MCF 10A (cell line): ENCODE results near the gene MAGI3. TPM values are rescaled to one million over a fixed set of nuclear protein-coding genes. Genes with fewer than 3 reads are reported as not detected.
A peak's percentile ranks its signal among the peaks of the same experiment; 100 is the strongest.
"Not testable (repeated sequence)": the region's sequence is repeated elsewhere in the genome, so short reads cannot be mapped to it uniquely, and the experiment has no call there.

Experiments used
- BruUV-seq: library from RNA; stranded (reverse); fragments of 400-500 nt; replicated peaks from 2 replicates; lab custom pipeline; 2021; lab: Mats Ljungman, UMichigan
- CTCF ChIA-PET: fragments of 300-600 bp; sonication (Branson Sonifier 250); formaldehyde crosslinking; extraction: SDS; loops from one replicate; lab custom pipeline; 2021; ENCODE audit warnings: antibody characterized with exemption, inconsistent platforms; lab: Yijun Ruan, JAX
- POLR2A ChIA-PET: fragments of 300-600, 350-650 bp; sonication (Branson Sonifier 250); formaldehyde crosslinking; extraction: SDS; loops from one replicate; lab custom pipeline; 2020; ENCODE audit warnings: antibody characterized with exemption, inconsistent platforms; lab: Yijun Ruan, JAX
- DNase-seq: peaks from one replicate; pipeline ENCODE4 v3.0.0-alpha.2; 2018; ENCODE audit not compliant: unreplicated experiment
- H3K27ac Mint-ChIP-seq: one replicate; pipeline ENCODE4 v1.8.0; 2022; ENCODE audit warnings: mild to moderate bottlenecking, low read depth, mixed read lengths; ENCODE audit not compliant: unreplicated experiment
- H3K27me3 Mint-ChIP-seq: one replicate; pipeline ENCODE4 v1.8.0; 2022; ENCODE audit warnings: mixed read lengths; ENCODE audit not compliant: insufficient read depth, unreplicated experiment
- H3K36me3 Mint-ChIP-seq: one replicate; pipeline ENCODE4 v1.8.0; 2022; ENCODE audit warnings: mild to moderate bottlenecking, moderate library complexity, mixed read lengths; ENCODE audit not compliant: insufficient read depth, unreplicated experiment
- H3K4me1 Mint-ChIP-seq: one replicate; pipeline ENCODE4 v1.8.0; 2022; ENCODE audit warnings: mixed read lengths; ENCODE audit not compliant: insufficient read depth, unreplicated experiment
- H3K4me3 Mint-ChIP-seq: one replicate; pipeline ENCODE4 v1.8.0; 2022; ENCODE audit warnings: mild to moderate bottlenecking, moderate library complexity, mixed read lengths; ENCODE audit not compliant: unreplicated experiment
- H3K9me3 Mint-ChIP-seq: one replicate; pipeline ENCODE4 v1.8.0; 2022; ENCODE audit warnings: mixed read lengths; ENCODE audit not compliant: unreplicated experiment
- CTCF ChIP-seq: fragments of 200-600 bp; IDR thresholded peaks from one replicate; pipeline ENCODE4 v1.8.0; 2022; ENCODE audit warnings: antibody characterized with exemption, mild to moderate bottlenecking; ENCODE audit not compliant: unreplicated experiment
- intact Hi-C: fragments of 100-400 bp; cut with micrococcal nuclease; formaldehyde crosslinking; loops from 2 replicates; pipeline ENCODE4 v1.14.1; 2022
- total RNA-seq: library from RNA; stranded (reverse); gene quantifications from 2 replicates; pipeline ENCODE4 v1.2.3, GENCODE V29; 2022

Gene MAGI3
- total RNA-seq, 1 experiment from 2014 or later: 14.3 TPM

GRCh38 chr1:113557187-113557586 is 166.9 kb downstream of the MAGI3 start:
- peaks cover 4% of the 10 kb centered on the region for H3K4me1 Mint-ChIP-seq
- no peak overlapping the region for H3K4me3 Mint-ChIP-seq
- H3K27me3 Mint-ChIP-seq: no peaks in the 10 kb centered on the region
- TF ChIP-seq CTCF: no peak
- BruUV-seq: no TSS peak
- peak; percentile 14 for DNase-seq
- POLR2A ChIA-PET: no interaction called here
- intact Hi-C loops: no loop called here
- H3K36me3 Mint-ChIP-seq: peaks cover 12% of the 10 kb centered on the region
- CTCF ChIA-PET: interaction anchor here (0.6 kb wide), 2 partner anchors 334 to 1131 kb away, joined by 3 read pairs; no protein-coding TSS in a partner anchor
- H3K27ac Mint-ChIP-seq: no peak overlapping the region
- H3K9me3 Mint-ChIP-seq: peaks cover 8% of the 10 kb centered on the region

- BruUV-seq: no TSS peak
- CTCF ChIA-PET: no interaction called here
- POLR2A ChIA-PET: no interaction called here
- H3K4me3 Mint-ChIP-seq: no peak overlapping the region
- peaks cover 13% of the 10 kb centered on the region for H3K9me3 Mint-ChIP-seq
- no peaks in the 10 kb centered on the region for H3K27me3 Mint-ChIP-seq
- TF ChIP-seq CTCF: no peak
- peaks cover 1% of the 10 kb centered on the region for H3K36me3 Mint-ChIP-seq
- no peak overlapping the region for H3K27ac Mint-ChIP-seq
- no peaks in the 10 kb centered on the region for H3K4me1 Mint-ChIP-seq
- no peak for DNase-seq
- intact Hi-C loops: no loop called here
Measured at GRCh38 chr1:113565621-113566020, 175.3 kb downstream of the MAGI3 start.

- Mint-ChIP-seq H3K4me1 (no peaks in the 10 kb centered on the region), H3K27me3 (no peaks in the 10 kb centered on the region), H3K36me3 (no peaks in the 10 kb centered on the region), H3K4me3 (no peak overlapping the region), H3K9me3 (peaks cover 10% of the 10 kb centered on the region), H3K27ac (no peak overlapping the region)
- ChIA-PET POLR2A (no interaction called here), CTCF (no interaction called here)
- no peak for TF ChIP-seq CTCF
- no TSS peak for BruUV-seq
- DNase-seq: no peak
- intact Hi-C loops: no loop called here
Measured at GRCh38 chr1:113567427-113567826, 177.1 kb downstream of the MAGI3 start.

GRCh38 chr1:113575744-113576260 is 185.5 kb downstream of the MAGI3 start:
- peaks cover 11% of the 10 kb centered on the region for H3K9me3 Mint-ChIP-seq
- H3K27ac Mint-ChIP-seq, POLR2A ChIA-PET, intact Hi-C loops, H3K4me3 Mint-ChIP-seq, H3K27me3 Mint-ChIP-seq, H3K36me3 Mint-ChIP-seq, BruUV-seq, DNase-seq, H3K4me1 Mint-ChIP-seq: not testable (repeated sequence)
- CTCF ChIA-PET: interaction anchor here (0.9 kb wide), 1 partner anchor 221 kb away, joined by 3 read pairs; no protein-coding TSS in a partner anchor
